AG10803 (cell line): ENCODE results near the gene RPL38.
A peak's percentile ranks its signal among the peaks of the same experiment; 100 is the strongest.

Source experiments
- DNase-seq: peaks from one replicate; pipeline ENCODE4 v3.0.0; 2010; ENCODE audit warnings: low read depth
- H3K4me3 ChIP-seq: 2 replicates; pipeline ENCODE4 v1.5.1; 2011; ENCODE audit warnings: mild to moderate bottlenecking, low read length, control low read depth
- CTCF ChIP-seq: conservative IDR thresholded peaks from 2 replicates; pipeline ENCODE4 v1.5.1; 2011; ENCODE audit warnings: mild to moderate bottlenecking, low read length, control low read depth, inconsistent platforms

The RPL38 gene

GRCh38 chr17:74203439-74204240 lies at the start of gene RPL38:
TSS of gene RPL38 (plus strand) at chr17:74203678. CDS start at chr17:74203956, 278 bp downstream.
- peak; percentile 96 for TF ChIP-seq CTCF
- DNase-seq = peak; percentile 97
- H3K4me3 ChIP-seq = peak within 1 kb of the TSS; percentile 77

GRCh38 chr17:74153821-74154430 lies 49.6 kb upstream of the RPL38 start:
- no peak for TF ChIP-seq CTCF
- H3K4me3 ChIP-seq = no peak overlapping the region
- no peak for DNase-seq

GRCh38 chr17:74156878-74157277 lies 46.6 kb upstream of the RPL38 start:
- H3K4me3 ChIP-seq = no peak overlapping the region
- no peak for DNase-seq
- TF ChIP-seq CTCF = no peak

GRCh38 chr17:74157366-74157765 lies 46.1 kb upstream of the RPL38 start:
- DNase-seq = no peak
- TF ChIP-seq CTCF = no peak
- H3K4me3 ChIP-seq = no peak overlapping the region

GRCh38 chr17:74158761-74159160 lies 44.7 kb upstream of the RPL38 start:
- DNase-seq = no peak
- TF ChIP-seq CTCF = no peak
- H3K4me3 ChIP-seq = no peak overlapping the region

GRCh38 chr17:74159226-74159840 lies 44.1 kb upstream of the RPL38 start:
- no peak for DNase-seq
- TF ChIP-seq CTCF = no peak
- H3K4me3 ChIP-seq = no peak overlapping the region
